Measurements from ENCODE around the gene ZNF607.

DNA sequence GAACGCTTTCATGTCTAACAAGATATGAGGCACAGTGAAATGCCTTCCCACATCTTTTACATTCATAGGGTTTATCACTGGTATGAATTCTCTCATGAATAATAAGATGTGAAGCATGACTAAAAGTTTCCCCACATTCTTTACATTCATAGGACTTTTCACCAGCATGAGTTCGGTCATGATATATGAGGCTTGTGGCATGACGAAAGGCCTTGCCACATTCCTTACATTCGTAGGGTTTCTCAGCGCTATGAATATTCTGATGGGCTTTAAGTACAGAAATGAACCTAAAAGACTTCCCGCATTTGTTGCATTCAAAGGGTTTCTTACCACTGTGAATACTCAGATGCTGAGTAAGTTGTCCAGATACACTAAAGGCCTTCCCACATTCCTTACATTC is 21.3 kb downstream of the ZNF607 start:
- TF ChIP-seq, protein P1, sequence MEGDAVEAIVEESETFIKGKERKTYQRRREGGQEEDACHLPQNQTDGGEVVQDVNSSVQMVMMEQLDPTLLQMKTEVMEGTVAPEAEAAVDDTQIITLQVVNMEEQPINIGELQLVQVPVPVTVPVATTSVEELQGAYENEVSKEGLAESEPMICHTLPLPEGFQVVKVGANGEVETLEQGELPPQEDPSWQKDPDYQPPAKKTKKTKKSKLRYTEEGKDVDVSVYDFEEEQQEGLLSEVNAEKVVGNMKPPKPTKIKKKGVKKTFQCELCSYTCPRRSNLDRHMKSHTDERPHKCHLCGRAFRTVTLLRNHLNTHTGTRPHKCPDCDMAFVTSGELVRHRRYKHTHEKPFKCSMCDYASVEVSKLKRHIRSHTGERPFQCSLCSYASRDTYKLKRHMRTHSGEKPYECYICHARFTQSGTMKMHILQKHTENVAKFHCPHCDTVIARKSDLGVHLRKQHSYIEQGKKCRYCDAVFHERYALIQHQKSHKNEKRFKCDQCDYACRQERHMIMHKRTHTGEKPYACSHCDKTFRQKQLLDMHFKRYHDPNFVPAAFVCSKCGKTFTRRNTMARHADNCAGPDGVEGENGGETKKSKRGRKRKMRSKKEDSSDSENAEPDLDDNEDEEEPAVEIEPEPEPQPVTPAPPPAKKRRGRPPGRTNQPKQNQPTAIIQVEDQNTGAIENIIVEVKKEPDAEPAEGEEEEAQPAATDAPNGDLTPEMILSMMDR (IDR thresholded peaks at IDR 0.05), result no peak
- TF ChIP-seq POLR2A (IDR thresholded peaks at IDR 0.05), result no peak
- TF ChIP-seq POLR2AphosphoS5 (IDR thresholded peaks at IDR 0.05), result no peak

All from breast epithelium (tissue), 3 donors.